ENCODE measurements around the gene AACS. TPM values are rescaled to one million over a fixed set of nuclear protein-coding genes. Genes with fewer than 3 reads are reported as not detected.
"Not testable (repeated sequence)": the region's sequence is repeated elsewhere in the genome, so short reads cannot be mapped to it uniquely, and the experiment has no call there.

AACS gene
- total RNA-seq, 1 donor from 2014 or later = 35.7 TPM

DNA sequence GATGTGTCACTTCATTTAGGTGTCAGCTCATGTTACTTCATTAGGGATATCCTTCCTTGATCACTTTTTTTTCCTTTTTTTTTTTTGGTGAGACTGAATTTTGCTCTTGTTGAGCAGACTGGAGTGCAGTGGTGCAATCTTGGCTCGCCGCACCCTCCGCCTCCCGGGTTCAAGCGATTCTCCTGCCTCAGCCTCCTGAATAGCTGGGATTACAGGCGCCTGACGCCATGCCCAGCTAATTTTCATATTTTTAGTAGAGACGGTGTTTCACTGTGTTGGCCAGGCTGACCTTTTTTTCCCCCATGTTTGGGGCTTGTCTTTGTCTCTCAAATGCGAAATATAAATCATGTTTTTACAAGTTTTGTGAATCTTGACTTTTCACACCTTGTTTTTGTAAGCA, 9.6 kb upstream of the AACS start:
- intact Hi-C loops (cut with micrococcal nuclease) = no loop called here

GRCh38 chr12:125056306-125056705, 8.9 kb upstream of the AACS start:
- intact Hi-C loops (cut with micrococcal nuclease) = no loop called here

DNA sequence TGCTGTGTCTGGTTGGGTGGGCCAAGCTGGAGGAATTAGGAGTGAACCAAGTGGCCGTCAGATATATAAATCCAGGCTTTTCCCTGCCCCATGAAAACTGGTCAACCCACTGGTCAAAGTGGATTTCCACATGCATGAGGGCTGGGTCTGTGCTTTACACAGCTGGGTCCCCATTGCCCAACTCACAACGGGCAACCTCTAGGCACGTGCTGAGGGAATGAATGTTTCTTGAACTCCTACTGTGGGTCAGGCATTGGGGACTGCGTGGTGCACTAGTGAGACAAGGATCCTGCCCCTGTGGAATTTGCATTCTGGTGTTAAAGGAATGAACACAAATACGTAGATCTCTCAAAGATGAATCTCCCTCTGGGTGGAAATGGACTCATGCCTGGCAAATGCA, 7.5 kb upstream of the AACS start:
- intact Hi-C loops (cut with micrococcal nuclease) = no loop called here

- intact Hi-C loops (cut with micrococcal nuclease) = loop anchor here (10.0 kb wide), 1 partner anchor 136 kb away; no protein-coding TSS in a partner anchor
Observed at GRCh38 chr12:125061229-125061628, 4.0 kb upstream of the AACS start.

- intact Hi-C loops (cut with micrococcal nuclease) = loop anchor here (10.0 kb wide), 1 partner anchor 139 kb away; no protein-coding TSS in a partner anchor
Observed at GRCh38 chr12:125063522-125063921, 1.7 kb upstream of the AACS start.

GRCh38 chr12:125064492-125064891, 743 bp upstream of the AACS start:
- intact Hi-C loops (cut with micrococcal nuclease) = loop anchor here (10.0 kb wide), 1 partner anchor 140 kb away; no protein-coding TSS in a partner anchor

DNA sequence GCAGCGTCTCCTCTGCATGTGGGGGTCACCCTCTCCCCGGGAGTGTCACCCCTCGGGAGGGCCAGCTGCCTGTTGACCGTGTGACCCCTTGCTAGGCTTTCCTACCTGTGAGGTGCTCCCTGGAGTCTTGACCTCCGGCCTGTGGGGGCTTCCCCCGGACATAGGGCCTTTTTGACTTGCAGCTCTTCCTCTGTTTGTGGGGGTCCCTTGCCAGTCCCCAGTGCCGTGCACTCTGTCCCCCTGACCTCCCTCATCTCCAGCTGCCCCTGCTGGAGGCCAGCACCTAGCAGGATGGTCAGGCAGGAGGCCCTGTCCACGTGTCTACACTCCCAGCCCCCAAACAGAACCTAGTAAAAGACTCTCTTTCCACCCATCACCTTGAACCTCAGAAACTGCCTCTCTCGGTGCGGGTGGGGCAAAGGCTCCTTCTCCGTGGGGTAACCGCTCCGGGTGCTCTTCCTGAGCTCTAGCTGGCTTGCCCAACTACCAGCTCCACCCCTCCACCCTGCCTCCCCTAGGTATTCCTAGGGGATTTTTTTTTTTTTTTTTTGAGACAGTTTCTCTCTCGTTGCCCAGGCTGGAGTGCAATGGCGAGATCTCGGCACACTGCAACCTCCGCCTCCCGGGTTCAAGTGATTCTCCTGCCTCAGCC, 810 bp downstream of the AACS start:
- intact Hi-C loops (cut with micrococcal nuclease) = loop anchor here (1.0 to 10.0 kb wide), 4 partner anchors 17 to 141 kb away; partner anchors contain the start of genes BRI3BP and DHX37

DNA sequence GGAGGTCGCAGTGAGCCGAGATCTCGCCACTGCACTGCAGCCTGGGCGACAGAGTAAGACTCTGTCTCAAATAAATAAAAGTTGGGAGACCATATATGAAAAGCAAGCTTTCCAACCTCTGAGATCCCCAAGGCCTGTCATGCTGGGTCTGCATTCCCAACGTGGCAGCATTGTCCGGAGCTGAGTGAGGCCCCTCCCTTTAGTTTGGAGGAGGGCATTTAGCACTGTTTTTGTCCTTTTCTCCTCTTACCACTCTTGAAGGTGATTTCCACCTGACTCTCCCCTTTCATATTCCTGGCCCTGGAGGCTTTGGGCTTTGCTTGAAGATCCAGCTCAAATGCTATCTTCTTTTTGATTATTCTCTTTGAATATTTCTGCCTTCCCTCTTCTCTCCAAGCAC, 3.2 kb downstream of the AACS start:
- intact Hi-C loops (cut with micrococcal nuclease) = loop anchor here (10.0 kb wide), 1 partner anchor 144 kb away; no protein-coding TSS in a partner anchor

- intact Hi-C loops (cut with micrococcal nuclease) = loop anchor here (10.0 kb wide), 1 partner anchor 145 kb away; no protein-coding TSS in a partner anchor
Observed at GRCh38 chr12:125069616-125070015, 4.4 kb downstream of the AACS start.

DNA sequence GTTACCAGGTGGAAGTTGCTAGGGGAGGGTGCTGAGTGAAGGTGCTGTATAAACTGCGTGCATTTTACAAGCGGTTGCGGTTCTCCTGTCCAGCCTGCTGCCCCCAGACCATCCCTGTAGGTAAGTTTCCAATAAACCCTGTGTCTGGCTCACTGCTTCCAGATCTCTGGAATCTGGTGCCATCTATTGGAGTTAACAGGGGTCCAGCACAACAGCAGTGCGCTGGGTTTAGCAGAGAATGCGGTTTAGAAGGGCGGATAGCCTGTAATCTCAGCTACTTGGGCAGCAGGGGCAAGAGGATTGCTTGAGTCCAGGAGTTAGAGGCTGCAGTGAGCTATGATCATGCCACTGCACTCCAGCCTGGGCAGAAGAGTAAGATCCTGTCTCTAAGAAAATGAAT, 4.9 kb downstream of the AACS start:
- intact Hi-C loops (cut with micrococcal nuclease) = no loop called here

DNA sequence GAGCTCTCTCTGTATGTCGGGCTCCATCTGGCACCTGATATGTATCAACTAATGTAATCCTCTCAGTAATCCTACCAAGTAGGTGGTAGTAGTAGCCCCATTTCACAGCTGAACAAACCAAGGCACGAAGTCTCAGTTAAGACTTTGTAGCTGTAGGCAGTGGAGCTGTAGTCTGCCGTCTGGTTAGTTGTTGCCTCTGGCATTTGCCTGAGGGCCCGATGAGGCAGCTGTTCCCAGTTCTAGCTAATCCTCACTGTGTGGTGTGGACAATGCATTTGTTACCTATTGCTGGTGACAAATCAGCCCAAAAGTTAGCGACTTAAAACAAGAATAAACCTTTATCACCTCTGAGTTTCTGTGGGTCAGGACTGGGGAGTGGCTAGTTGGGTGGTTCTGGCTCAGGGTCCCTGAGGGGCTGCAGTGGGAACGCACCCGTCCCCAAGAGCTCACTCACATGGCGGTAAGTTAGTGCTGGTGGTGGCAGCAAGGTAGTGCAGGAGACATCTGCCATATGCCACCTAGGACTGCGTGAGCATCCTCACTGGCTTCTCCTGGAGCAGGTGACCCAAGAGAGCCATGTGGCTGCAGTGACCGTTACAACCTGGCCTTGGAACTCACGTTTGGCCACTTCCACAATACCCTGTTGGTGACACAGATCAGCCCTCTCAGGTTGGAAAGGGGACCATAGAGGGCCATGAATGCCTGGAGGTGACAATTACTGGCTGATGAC, 5.6 kb downstream of the AACS start:
- intact Hi-C loops (cut with micrococcal nuclease) = no loop called here

DNA sequence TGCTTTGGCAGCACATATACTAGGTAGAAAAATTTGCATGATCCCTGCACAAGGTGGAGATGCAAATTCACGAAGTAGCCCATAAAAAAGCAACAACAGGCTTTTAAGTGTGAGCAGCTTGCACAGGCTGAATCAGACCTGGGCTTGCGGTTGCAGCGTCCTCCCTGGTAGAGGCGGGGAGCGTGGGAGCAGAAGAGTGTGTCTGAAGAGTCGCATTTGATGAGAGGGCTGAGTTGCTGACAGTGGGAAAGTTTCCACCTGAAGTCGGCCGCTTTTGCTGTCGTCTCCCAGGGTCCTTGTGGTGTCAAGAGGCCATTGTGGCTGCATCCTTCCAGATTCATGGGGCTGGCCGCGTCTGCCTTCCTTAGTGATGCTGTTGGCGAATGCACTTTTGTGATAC, 6.2 kb downstream of the AACS start:
- intact Hi-C loops (cut with micrococcal nuclease) = no loop called here

GRCh38 chr12:125072496-125072895, 7.3 kb downstream of the AACS start:
- intact Hi-C loops (cut with micrococcal nuclease) = no loop called here

DNA sequence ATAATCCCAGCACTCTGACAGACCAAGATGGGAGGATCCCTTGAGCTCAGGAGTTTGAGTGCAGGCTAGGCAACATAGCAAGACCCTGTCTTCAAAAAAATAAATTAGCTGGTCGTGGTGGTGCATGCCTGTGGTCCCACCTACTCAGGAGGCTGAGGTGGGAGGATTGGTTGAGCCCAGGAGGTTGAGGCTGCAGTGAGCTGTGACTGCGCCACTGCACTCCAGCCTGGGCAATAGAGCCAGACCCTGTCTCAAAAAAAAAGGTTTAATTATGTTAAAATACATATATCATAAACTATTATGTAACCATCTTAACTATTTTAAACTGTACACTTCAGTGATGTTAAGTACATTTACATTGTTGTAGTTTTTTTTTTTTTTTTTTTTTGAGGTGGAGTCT, 9.1 kb downstream of the AACS start:
- intact Hi-C loops (cut with micrococcal nuclease) = not testable (repeated sequence)

DNA sequence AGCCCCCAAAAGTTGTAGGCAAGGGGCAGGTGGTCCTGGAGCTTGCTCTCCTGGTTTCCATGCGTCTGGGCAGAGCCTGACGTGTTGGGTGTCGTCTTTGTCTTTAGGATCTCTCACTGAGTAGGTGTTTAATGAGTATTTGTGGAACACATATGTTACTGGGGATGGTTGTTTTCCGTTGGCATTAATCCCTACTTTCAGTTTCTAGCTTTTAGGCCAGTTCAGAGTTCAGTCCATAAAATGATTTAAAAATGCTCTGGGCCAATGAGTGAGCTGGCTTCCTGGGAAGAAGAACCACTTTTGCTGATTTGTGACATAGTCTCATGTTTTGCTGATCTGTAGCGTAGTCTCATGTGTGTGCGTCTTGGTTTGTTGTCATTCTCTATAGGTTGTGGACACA, 10.9 kb downstream of the AACS start:
- intact Hi-C loops (cut with micrococcal nuclease) = no loop called here

GRCh38 chr12:125079084-125079483, 13.8 kb downstream of the AACS start:
- intact Hi-C loops (cut with micrococcal nuclease) = no loop called here

DNA sequence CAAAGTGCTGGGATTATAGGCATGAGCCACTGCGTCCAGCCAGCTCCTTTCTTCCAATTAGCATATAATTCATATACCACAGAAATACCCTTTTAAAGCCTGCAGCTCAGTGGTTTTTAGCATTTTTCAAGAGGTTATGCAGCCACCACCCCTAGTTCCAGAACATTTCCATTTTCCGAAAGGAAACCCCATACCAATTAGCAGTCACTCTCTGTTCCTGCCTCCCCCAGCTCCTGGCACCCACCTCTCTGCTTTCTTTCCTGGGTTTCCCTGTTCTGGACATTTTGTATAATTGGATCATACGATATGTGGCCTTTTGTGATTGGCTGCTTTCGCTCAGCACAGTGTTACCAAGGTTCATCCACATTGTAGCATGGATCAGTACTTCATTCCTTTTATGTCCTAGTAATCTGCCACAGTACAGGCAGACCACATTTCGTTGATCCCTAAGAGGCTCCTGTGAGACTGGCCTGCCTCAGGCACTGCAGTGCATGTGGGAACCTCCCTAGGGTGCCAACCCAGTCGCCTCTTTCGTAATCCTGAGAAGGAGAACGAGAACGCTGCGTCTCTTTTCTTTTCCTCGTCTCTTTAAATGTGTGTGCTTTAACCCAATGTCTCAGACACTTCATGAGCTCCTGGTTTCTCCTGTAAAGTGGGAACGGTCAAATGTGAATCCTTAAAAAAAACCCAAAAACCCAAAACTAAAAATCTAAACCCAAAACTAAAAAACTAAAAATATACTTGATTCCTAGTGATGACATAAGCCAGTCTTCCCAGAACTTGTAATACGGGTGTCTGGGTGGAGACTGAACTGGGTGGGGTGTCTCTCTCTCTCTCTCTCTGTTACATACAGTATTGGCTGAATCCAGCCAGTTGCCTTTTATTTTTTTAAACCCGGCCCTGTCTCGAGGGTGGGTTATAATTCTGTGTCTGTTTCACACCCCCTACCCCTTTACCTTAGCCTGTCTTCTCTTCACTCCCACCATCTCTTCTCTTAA, 14.7 kb downstream of the AACS start:
- intact Hi-C loops (cut with micrococcal nuclease) = no loop called here

GRCh38 chr12:125081427-125081826, 16.2 kb downstream of the AACS start:
- intact Hi-C loops (cut with micrococcal nuclease) = no loop called here

DNA sequence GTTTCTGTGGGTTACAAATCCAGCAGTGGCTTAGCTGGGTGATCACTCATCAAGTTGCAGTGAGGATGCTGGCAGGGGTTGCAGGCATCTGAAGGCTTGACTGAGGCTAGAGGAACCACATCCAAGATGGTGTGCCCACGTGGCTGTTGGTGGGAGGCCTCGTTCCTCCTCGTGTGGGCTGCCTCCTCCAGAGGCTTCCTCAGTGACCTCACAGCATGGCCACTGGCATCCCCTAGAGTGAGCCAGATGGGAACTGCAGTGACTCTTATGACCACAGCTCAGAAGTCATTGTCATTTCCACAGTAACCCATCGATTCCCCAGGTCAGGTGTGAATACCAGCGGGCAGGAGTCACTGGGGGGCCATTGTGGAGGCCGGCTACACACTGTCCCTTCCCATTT, 17.8 kb downstream of the AACS start:
- intact Hi-C loops (cut with micrococcal nuclease) = no loop called here

DNA sequence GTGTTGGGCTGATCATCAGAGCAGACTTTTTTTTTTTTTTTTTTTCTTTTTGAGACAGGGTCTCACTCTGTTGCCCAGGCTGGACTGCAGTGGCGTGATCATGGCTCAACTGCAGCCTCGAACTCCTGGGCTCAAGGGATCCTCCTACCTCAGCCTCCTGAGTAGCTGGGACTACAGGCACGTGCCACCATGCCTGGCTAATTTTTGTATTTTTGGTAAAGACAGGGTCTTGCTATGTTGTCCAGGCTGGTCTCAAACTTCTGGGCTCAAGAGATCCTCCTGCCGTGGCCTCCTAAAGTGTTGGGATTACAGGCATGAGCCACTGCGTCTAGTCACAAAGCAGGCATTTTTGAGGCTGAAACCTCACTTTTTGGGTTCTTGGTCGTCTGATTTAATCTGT, 23.0 kb downstream of the AACS start:
- intact Hi-C loops (cut with micrococcal nuclease) = not testable (repeated sequence)

- intact Hi-C loops (cut with micrococcal nuclease) = no loop called here
Observed at GRCh38 chr12:125089083-125089482, 23.8 kb downstream of the AACS start.

Measured in T-helper 2 cell treated with Interferon-gamma antibody and Interleukin-4, amounts not matched to agents 100 ng/mL and 5 ng/mL, for 36 hours (primary cell).